ELF-1 (cell line): ENCODE results near the gene TAS2R10.

Experiments used
- DNase-seq: peaks from one replicate; pipeline ENCODE4 v3.0.0-alpha.2; 2016; ENCODE audit warnings: low read depth, low spot score

Gene TAS2R10, protein sequence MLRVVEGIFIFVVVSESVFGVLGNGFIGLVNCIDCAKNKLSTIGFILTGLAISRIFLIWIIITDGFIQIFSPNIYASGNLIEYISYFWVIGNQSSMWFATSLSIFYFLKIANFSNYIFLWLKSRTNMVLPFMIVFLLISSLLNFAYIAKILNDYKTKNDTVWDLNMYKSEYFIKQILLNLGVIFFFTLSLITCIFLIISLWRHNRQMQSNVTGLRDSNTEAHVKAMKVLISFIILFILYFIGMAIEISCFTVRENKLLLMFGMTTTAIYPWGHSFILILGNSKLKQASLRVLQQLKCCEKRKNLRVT

GRCh38 chr12:10826258-10826657 lies at the start of gene TAS2R10:
TSS of gene TAS2R10 (minus strand) at chr12:10826358. CDS start at chr12:10826269, 89 bp downstream.
- DNase-seq, result no peak

DNA sequence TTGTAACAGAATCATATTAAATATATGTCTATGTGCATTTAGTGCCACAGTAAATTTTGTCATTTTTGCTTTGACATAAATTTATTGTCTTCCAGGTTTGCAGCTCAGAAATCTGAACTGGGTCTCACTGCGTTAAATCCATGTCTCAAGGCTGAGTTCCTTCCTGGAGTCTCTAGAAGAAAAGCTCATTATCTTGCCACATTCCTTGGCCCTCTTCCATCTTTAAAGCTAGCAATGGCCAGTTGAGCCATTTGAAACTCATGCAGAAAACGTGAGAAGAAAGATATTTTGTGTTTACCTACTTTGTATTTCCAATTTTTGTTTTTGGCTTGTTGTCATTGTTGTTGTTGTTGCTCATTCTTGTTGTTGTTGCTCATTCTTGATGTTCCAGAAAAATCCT lies 47.2 kb upstream of the TAS2R10 start:
- no peak for DNase-seq

DNA sequence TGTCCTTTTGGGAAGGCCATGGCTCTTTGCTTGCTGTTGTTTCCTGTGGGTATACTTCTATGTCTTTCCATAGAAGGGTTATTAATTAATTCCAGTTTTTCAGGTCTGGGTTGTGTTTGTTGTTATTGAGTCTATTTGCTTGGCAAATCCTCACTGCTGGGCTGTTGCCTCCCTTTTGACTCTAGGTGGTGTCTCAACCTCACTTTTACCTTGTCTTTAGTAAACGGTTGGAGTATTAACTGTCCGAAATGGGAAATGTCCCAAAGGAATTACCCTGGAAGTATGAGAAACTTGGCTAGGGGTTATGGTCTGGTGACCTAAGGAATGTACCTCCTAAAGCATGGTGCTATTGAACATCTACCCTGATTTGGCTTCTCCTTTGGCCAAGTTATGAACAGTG lies 41.2 kb upstream of the TAS2R10 start:
- no peak for DNase-seq

DNA sequence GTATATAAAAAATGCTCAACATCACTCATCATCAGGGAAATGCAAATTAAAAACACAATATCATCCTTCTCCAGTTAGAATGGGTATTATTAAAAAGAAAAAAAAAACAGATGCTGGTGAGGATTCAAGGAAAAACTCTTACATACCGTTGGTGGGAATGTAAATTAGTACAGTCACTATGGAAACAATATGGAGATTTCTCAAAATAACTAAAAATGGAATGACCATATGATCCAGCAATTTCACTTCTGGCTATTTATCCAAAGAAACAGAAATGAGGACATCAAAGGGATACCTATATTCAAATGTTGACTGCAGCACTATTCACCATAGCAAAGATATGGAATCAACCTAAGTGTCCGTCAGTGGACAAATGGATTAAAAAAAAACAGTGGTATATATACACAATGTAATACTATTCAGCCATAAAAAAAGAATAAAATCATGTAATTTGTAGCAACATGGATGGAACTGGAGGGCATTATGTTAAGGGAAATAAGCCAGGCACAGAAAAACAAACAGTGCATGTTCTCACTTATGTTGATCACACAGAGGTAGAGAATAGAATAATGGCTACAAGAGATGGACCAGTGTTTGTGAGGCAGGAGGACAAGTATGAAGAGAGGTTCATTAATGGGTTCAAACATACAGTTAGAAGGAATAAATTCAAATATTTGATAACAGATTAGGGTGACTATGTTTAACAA lies 37.5 kb upstream of the TAS2R10 start:
- no peak for DNase-seq

DNA sequence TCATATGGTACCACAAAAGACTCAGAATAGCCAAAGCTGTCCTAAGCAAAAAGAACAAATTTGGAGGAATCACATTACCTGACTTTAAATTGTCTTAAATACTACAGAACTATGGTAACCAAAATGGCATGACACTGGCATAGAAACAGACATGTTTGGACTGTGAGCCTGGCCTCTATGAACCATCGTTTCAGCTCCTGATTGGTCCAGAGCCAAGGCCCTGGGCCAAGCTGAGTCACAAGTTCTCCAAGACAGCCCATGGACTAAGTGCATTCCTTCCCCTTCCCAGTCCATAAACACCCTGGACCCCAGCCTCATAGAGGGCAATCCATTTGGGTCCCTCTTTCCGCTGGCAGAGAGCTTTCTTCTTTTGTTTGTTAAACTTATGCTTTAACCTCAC lies 35.2 kb upstream of the TAS2R10 start:
- DNase-seq, result no peak

DNA sequence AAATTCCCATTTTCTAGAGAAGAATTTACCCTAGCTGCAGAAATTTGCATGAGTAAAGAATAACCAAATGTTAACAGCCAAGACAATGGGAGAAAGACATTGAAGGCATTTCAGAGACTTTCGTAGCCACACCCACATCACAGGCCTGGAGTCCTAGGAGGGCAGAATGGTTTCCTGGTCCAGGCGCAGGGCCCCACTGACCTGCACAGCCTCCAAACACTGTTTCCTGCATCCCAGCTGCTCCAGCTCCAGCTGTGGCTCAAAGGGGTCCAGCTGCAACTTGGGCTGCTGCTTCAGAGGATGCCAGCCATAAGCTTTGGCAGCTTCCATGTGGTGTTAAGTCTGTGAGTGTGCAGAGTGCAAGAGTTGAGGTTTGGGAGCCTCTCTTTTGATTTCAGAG lies 29.6 kb upstream of the TAS2R10 start:
- no peak for DNase-seq

DNA sequence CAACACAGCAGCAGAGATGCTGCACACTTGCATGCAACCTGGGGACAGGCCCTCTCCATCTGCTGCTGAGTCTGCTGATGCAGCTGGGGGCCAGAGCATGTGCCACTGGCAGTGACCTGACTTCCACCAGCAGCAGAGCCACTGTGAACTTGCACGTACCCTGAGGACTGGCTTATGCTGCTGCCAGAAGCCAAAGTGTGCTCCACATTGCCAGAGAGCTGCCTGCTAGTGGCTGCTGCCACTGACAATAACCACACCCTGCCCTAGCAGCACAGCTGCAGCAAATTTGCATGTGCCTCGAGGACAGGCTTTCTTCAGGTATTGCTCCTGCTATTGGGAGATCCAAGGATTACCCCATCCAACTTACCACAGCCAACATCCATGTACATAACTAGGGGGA lies 27.6 kb upstream of the TAS2R10 start:
- no peak for DNase-seq

DNA sequence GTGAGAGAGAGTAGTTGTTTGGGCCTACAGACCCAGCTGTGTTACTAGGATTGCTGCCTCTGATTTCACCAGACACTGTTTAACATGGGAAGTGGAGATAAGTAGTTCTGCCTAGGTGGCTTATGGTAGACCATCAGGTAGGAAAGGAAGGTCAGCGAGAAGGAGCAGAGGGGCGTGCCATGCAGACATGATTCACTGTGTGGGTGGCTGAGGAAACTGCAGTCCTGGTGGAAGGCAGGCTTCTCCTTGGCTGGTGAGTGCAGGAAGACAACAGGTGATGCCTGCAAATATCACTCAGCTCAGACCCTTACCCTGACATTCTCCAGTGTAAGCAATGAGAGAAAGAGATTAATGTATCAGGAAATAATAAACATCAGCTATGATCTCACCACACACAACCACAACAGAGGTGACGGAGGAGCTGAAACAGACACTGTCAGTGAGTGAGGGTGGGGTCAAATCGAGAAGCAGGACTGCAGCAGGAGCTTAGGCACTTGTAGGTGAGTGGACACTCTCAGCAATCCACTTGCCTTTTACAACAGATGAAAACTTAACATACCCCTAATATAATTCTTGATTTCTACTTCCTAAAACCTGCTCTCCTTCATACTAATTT lies 25.2 kb upstream of the TAS2R10 start:
- no peak for DNase-seq

- no peak for DNase-seq
Measured at GRCh38 chr12:10849425-10849878, 23.3 kb upstream of the TAS2R10 start, which contains the start of gene PRR4. TSS of gene PRR4 (minus strand) at chr12:10849475. CDS start at chr12:10849437, 38 bp downstream.

- DNase-seq, result no peak
Measured at GRCh38 chr12:10847744-10848143, 21.6 kb upstream of the TAS2R10 start.

DNA sequence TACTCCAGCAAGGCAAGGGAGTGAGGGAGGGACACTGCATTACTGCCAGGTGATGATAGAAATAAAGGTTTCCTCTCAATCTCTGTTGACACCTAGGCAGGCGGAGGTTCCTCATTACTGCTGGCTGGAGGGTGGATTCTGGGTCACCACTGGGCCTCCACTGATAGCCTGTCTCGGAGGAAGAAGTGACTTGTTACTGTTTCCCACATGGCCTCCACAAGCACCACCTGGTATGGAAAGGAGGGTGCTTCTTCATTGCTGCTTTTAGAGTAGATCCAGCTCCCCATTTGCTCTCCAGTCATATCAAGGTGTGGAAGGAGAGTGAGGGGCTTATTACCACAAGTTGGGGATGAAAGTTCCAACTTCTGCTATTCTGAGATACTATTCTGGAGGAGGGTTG lies 16.7 kb upstream of the TAS2R10 start:
- DNase-seq, result no peak

- no peak for DNase-seq
Measured at GRCh38 chr12:10838461-10838860, 12.3 kb upstream of the TAS2R10 start.

- DNase-seq, result no peak
Measured at GRCh38 chr12:10829994-10830393, 3.8 kb upstream of the TAS2R10 start.

GRCh38 chr12:10824957-10825356 lies 1.2 kb downstream of the TAS2R10 start:
- no peak for DNase-seq

- DNase-seq, result no peak
Measured at GRCh38 chr12:10811883-10812536, 14.1 kb downstream of the TAS2R10 start.

DNA sequence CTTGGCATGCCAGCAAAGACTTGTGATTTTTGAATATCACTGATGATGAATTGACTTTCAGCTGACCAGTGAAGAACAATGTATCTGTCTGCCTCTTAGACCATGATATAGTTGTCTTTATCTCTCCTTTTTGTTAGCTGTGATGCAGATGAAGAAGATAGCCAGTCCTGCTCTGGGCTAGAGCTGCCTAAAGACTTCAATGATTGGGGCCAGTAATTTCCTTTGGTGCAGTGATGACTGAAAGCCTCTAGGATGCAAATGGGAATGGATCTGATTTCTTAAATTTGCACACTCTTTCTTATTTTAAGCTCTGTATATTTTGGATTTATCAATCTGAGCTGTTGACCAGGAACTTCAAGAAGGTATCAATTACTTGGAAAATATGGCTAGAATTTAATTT lies 16.1 kb downstream of the TAS2R10 start, which contains the start of gene TAS2R9:
Gene TAS2R9 (minus strand): TSS at position 101 of the 400 bp plus-strand sequence. CDS start 93 bp downstream, at position 8.
- DNase-seq, result no peak

GRCh38 chr12:10807186-10807585 lies 19.0 kb downstream of the TAS2R10 start, which contains the start of gene TAS2R8:
TSS of gene TAS2R8 (minus strand) at chr12:10807286. CDS start at chr12:10806980, 306 bp downstream.
- DNase-seq, result no peak

DNA sequence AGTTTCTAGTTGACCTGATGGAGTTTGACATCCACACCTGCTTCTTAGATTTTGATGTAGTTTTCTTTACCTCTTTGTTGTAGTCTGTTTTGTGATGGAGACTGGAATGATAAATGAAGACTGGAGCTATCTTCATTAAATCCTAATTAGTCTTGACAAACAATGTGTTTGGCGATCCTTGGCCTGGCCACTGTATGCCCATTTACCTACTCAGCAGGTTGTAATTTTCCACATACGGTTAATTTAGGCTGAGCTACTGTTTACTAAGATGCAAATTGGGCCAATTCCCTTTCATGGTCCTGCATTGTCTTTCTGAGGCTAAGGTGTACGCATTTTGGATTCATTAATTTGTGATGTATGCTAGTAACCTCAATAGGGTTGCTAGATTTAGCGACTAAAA lies 23.6 kb downstream of the TAS2R10 start, which contains the start of gene TAS2R7:
Gene TAS2R7 (minus strand): TSS at position 41 of the 400 bp plus-strand sequence. CDS start 57 bp downstream, outside the sequence.
- DNase-seq, result no peak

GRCh38 chr12:10801741-10802140 lies 24.4 kb downstream of the TAS2R10 start:
- no peak for DNase-seq

DNA sequence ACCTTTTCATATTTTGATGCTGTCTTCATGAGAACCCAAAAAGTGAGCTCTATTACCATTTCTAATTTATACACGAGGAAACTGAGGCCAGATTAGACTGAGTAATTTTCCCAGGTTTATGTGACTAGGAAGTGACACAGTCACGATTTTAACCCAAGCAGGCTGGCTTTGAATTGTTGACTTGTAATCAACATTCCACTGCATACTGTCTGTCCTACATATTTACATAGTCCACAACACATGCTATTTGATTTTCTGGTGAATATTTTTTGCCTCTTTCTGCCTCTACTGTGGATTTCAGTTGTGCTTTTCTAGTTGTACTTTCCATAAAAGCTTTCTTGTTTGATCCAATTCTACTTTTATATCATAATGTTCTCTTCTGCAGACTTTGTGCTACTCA lies 31.9 kb downstream of the TAS2R10 start:
- no peak for DNase-seq

DNA sequence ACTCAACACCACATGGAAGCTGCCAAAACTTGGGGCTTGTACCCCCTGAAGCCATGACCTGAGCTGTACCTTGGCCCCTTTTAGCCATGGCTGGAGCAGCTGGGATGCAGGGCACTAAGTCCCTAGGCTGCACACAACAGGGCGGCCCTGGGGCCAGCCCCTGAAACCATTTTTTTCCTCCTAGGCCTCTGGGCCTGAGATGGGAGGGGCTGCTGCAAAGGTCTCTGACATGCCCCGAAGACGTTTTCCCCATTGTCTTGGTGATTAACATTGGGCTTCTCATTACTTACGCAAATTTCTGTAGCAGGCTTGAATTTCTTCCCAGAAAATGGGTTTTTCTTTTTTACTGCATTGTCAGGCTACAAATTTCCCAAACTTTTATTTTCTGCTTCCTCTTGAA lies 34.4 kb downstream of the TAS2R10 start:
- peak; percentile 26 for DNase-seq

DNA sequence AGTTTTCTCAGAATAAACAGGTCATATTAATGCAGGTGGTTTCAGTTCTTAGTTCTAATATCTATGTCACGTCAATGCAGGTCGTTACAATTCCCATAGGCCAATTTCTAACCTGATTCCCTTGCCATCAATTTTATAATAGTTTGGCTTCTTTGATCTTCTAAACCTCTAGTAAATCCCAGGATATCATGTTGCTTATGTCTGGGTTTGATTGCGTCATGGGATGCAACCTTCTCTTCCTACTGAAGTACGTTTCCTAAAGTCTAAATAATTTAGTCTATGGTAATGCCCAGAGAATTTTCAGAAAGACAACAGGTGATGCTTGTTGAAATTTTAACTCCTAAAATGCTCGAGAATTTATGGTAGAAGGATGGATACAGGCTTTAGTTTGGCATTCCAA lies 42.9 kb downstream of the TAS2R10 start:
- no peak for DNase-seq
